ENCODE results near the gene TLL2. TPM values are rescaled to one million over a fixed set of nuclear protein-coding genes. Genes with fewer than 3 reads are reported as not detected.
A peak's percentile ranks its signal among the peaks of the same experiment; 100 is the strongest.

TLL2 gene
- not detected for total RNA-seq

GRCh38 chr10:96513698-96514561 lies at the start of gene TLL2:
Gene TLL2, minus strand, starts transcription at chr10:96513926. Its CDS starts 241 bp downstream, at chr10:96513685.
- DNase-seq (ENCODE audit: low spot score) (peak; percentile 45), ATAC-seq (ENCODE audit: insufficient number of reproducible peaks, low FRiP score, low read depth) (peak; percentile 74)
- no peaks in the 10 kb centered on the region for H3K27me3 ChIP-seq (replicated peaks; ENCODE audit: insufficient read depth)

GRCh38 chr10:96560966-96561887 lies 47.5 kb upstream of the TLL2 start:
- DNase-seq (ENCODE audit: low spot score): no peak
- Histone ChIP-seq H3K4me1 (ENCODE audit: control insufficient read depth in 1 of 2, low read depth in 2 of 2) (peaks cover 5 to 6% of the 10 kb centered on the region in 2 donors), H3K9me3 (no peaks in the 10 kb centered on the region), H3K4me3 (no peak overlapping the region), H3K27me3 (replicated peaks; ENCODE audit: insufficient read depth) (no peaks in the 10 kb centered on the region), H3K27ac (no peak overlapping the region), H3K36me3 (peaks cover 9% of the 10 kb centered on the region)
- TF ChIP-seq CTCF (IDR thresholded peaks at IDR 0.05): no peak
- no peak for ATAC-seq (ENCODE audit: insufficient number of reproducible peaks, low FRiP score, low read depth)

More at GRCh38 chr10:96513698-96514561, at the start of gene TLL2:
- TF ChIP-seq CTCF (IDR thresholded peaks at IDR 0.05): peak; percentile 48
- no peaks in the 10 kb centered on the region for H3K9me3 ChIP-seq
- H3K27ac ChIP-seq: peak within 1 kb of the TSS; percentile 19 to 21
- H3K4me1 ChIP-seq (ENCODE audit: control insufficient read depth in 1 of 2, low read depth in 2 of 2): peaks cover 16 to 22% of the 10 kb centered on the region in 2 donors
- H3K36me3 ChIP-seq: no peaks in the 10 kb centered on the region
- peak within 1 kb of the TSS; percentile 75 for H3K4me3 ChIP-seq

DNA sequence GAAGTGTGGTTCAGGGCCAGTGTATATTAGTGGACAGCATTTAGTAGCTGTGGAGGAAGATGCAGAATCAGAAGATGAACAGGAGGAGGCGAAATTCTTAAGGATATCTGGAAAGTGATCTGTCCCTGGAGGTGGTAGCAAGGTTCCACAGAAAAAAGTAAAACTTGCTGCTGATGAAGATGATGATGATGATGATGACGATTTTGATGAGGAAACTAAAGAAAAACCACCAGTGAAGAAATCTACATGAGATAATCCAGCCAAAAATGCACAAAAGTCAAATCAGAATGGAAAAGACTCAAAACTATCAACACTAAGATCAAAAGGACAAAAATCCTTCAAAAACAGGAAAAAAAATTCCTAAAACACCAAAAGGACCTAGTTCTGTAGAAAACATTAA lies 46.8 kb upstream of the TLL2 start:
- H3K9me3 ChIP-seq: no peaks in the 10 kb centered on the region
- ATAC-seq (ENCODE audit: insufficient number of reproducible peaks, low FRiP score, low read depth): no peak
- TF ChIP-seq CTCF (IDR thresholded peaks at IDR 0.05): no peak
- no peak overlapping the region for H3K4me3 ChIP-seq
- H3K4me1 ChIP-seq (ENCODE audit: control insufficient read depth in 1 of 2, low read depth in 2 of 2): peaks cover 5 to 6% of the 10 kb centered on the region in 2 donors
- no peak for DNase-seq (ENCODE audit: low spot score)
- no peak overlapping the region for H3K27ac ChIP-seq
- H3K36me3 ChIP-seq: peaks cover 9% of the 10 kb centered on the region
- H3K27me3 ChIP-seq (replicated peaks; ENCODE audit: insufficient read depth): no peaks in the 10 kb centered on the region

DNA sequence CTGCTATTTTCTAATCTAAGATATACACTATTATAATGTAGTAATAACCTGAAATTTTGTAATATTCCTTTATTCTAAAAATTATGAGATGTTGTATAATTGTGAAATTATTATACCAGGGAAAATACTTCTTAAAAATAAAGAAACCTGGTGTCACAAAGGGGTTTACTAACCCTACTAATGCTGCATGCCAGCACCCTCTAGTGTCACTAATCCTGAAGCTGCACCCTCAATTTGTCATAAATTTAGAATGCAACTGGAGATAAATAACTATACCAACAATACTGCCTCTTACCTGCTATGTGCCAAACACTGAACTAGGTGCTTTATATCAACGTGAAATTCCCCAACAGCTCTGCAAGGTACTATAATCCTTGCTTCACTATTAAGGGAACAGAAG lies 42.3 kb upstream of the TLL2 start:
- H3K9me3 ChIP-seq: no peaks in the 10 kb centered on the region
- H3K27ac ChIP-seq: no peak overlapping the region
- no peak overlapping the region for H3K4me3 ChIP-seq
- DNase-seq (ENCODE audit: low spot score) (no peak), ATAC-seq (ENCODE audit: insufficient number of reproducible peaks, low FRiP score, low read depth) (no peak)
- H3K36me3 ChIP-seq: peaks cover 27% of the 10 kb centered on the region
- H3K4me1 ChIP-seq (ENCODE audit: control insufficient read depth in 1 of 2, low read depth in 2 of 2): no peaks in the 10 kb centered on the region
- TF ChIP-seq CTCF (IDR thresholded peaks at IDR 0.05): no peak
- no peaks in the 10 kb centered on the region for H3K27me3 ChIP-seq (replicated peaks; ENCODE audit: insufficient read depth)

DNA sequence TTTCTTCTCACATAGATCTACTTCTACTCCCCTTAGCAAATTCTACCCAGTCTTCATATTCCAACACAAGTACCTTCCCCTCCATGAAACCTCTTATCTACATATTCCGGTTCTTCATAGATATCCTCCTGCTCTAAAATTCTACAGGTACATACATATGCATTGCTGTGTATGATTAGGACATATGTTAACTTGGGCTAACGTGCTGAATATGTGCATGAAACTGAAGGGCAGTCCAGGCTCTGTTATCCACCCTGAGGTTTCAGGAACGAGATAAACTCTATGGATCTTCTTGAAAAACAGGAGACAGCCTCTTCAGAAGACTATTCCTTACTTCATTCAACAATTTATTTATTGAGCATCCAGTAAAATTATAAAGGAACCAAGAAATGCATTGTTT lies 41.6 kb upstream of the TLL2 start:
- Histone ChIP-seq H3K36me3 (peaks cover 26% of the 10 kb centered on the region), H3K4me3 (no peak overlapping the region)
- no peak for ATAC-seq (ENCODE audit: insufficient number of reproducible peaks, low FRiP score, low read depth)

More for the DNA sequence above, 41.6 kb upstream of the TLL2 start:
- no peaks in the 10 kb centered on the region for H3K9me3 ChIP-seq
- no peak overlapping the region for H3K27ac ChIP-seq
- H3K27me3 ChIP-seq (replicated peaks; ENCODE audit: insufficient read depth): no peaks in the 10 kb centered on the region
- DNase-seq (ENCODE audit: low spot score): no peak
- no peak for TF ChIP-seq CTCF (IDR thresholded peaks at IDR 0.05)
- no peaks in the 10 kb centered on the region for H3K4me1 ChIP-seq (ENCODE audit: control insufficient read depth in 1 of 2, low read depth in 2 of 2)
